CD4-positive, alpha-beta T cell (primary cell): ENCODE data around the gene RXRA. TPM values are rescaled to one million over a fixed set of nuclear protein-coding genes. Genes with fewer than 3 reads are reported as not detected.

Experiments used
- ATAC-seq: fragments of 200-7000 bp; cut with Tn5 transposase; one replicate; pipeline ENCODE4 v1.10.0; 2022; ENCODE audit warnings: mild to moderate bottlenecking; ENCODE audit not compliant: poor library complexity
- CTCF ChIA-PET: fragments of 350-600 bp; sonication (Branson Sonifier 250); formaldehyde crosslinking; loops from one replicate; lab custom pipeline; 2021; ENCODE audit warnings: antibody characterized with exemption, inconsistent platforms; lab: Charles Lee
- POLR2A ChIA-PET: fragments of 350-600 bp; sonication (Branson Sonifier 250); formaldehyde crosslinking; loops from one replicate; lab custom pipeline; 2021; ENCODE audit warnings: antibody characterized with exemption, inconsistent platforms; lab: Charles Lee
- DNase-seq, 14 experiments: peaks; one replicate each; pipeline ENCODE4 v3.0.0-alpha.2; 2013 to 2020; ENCODE audit warnings: mixed read lengths in 2 of 14
- H3K27ac ChIP-seq, 2 donors: one replicate each; pipeline versions ENCODE4 v1.5.1 to v1.7.0; 2013; ENCODE audit warnings: low read length in 2 of 2, low read depth in 1 of 2, mild to moderate bottlenecking in 1 of 2
- H3K27me3 ChIP-seq, 2 experiments: 1 replicate in 1 of 2; 2 replicates in 1 of 2; pipeline versions ENCODE4 v1.6.1 to v1.7.0; 2013; ENCODE audit warnings: low read length in 2 of 2, control low read depth in 1 of 2, mild to moderate bottlenecking in 1 of 2, moderate library complexity in 1 of 2; ENCODE audit not compliant: insufficient read depth in 2 of 2, control insufficient read depth in 1 of 2
- H3K36me3 ChIP-seq: one replicate; pipeline ENCODE4 v1.6.1; 2013; ENCODE audit warnings: low read length, control low read depth; ENCODE audit not compliant: insufficient read depth
- H3K4me1 ChIP-seq: one replicate; pipeline ENCODE4 v1.6.1; 2013; ENCODE audit warnings: low read length, control low read depth; ENCODE audit not compliant: insufficient read depth
- H3K4me3 ChIP-seq: one replicate; pipeline ENCODE4 v1.5.1; 2013; ENCODE audit warnings: mild to moderate bottlenecking, low read length, moderate library complexity
- H3K9me3 ChIP-seq, 2 experiments: 1 replicate in 1 of 2; 2 replicates in 1 of 2; pipeline versions ENCODE4 v1.6.1 to v1.7.0; 2013; ENCODE audit warnings: low read length in 2 of 2, mild to moderate bottlenecking in 2 of 2, control low read depth in 1 of 2, moderate library complexity in 1 of 2; ENCODE audit not compliant: control insufficient read depth in 1 of 2, insufficient read depth in 1 of 2
- H3K27ac Mint-ChIP-seq: one replicate; pipeline ENCODE4 v1.8.0; 2020; ENCODE audit warnings: mixed read lengths
- H3K27me3 Mint-ChIP-seq: one replicate; pipeline ENCODE4 v1.8.0; 2021; ENCODE audit warnings: mixed read lengths
- H3K36me3 Mint-ChIP-seq: one replicate; pipeline ENCODE4 v1.8.0; 2021; ENCODE audit warnings: low read depth, mixed read lengths
- H3K4me1 Mint-ChIP-seq: one replicate; pipeline ENCODE4 v1.8.0; 2021; ENCODE audit warnings: low read depth, mixed read lengths
- H3K4me3 Mint-ChIP-seq: one replicate; pipeline ENCODE4 v1.8.0; 2020; ENCODE audit warnings: mild to moderate bottlenecking, mixed read lengths
- H3K9me3 Mint-ChIP-seq: one replicate; pipeline ENCODE4 v1.8.0; 2020; ENCODE audit warnings: mixed read lengths
- CTCF ChIP-seq: fragments of 200-600 bp; IDR thresholded peaks from one replicate; pipeline ENCODE4 v1.8.0; 2022; ENCODE audit warnings: antibody characterized with exemption, mild to moderate bottlenecking
- intact Hi-C, 2 experiments: fragments of 100-400 bp; cut with DNase I in 1 of 2; cut with micrococcal nuclease in 1 of 2; formaldehyde crosslinking; loops; one replicate each; pipeline versions ENCODE4 v1.15.1 to v1.9.0; 2023 to 2025; cut with DNase I, micrococcal nuclease
- total RNA-seq, 174 experiments: library from RNA in 2 of 174; stranded (reverse) in 2 of 174; gene quantifications; one replicate each; pipeline ENCODE4 v1.2.3 and lab custom pipeline; 2021 to 2026

RXRA gene
- total RNA-seq, 2 experiments from 2014 or later: 7.3 to 8.4 TPM

- peak overlapping the region; percentile 70 for H3K4me3 Mint-ChIP-seq
- CTCF ChIA-PET: interaction anchor here (1.0 kb wide), 1 partner anchor 156 kb away, joined by 4 read pairs; no protein-coding TSS in a partner anchor
- no peaks in the 10 kb centered on the region for H3K9me3 Mint-ChIP-seq
- Histone ChIP-seq H3K9me3 (no peaks in the 10 kb centered on the region), H3K4me3 (peak overlapping the region; percentile 54), H3K27ac (no peak overlapping the region), H3K27me3 (no peaks in the 10 kb centered on the region), H3K36me3 (no peaks in the 10 kb centered on the region), H3K4me1 (peaks cover 25% of the 10 kb centered on the region)
- no peak for TF ChIP-seq CTCF
- no peak for ATAC-seq
- no peaks in the 10 kb centered on the region for H3K36me3 Mint-ChIP-seq
- DNase-seq: peak in 3 of 14 experiments; percentile 9 to 49 (median 40)
- intact Hi-C loops: loop anchor here in 1 of 2 experiments (2.0 to 10.0 kb wide), 5 partner anchors 65 to 1178 kb away; partner anchors contain the start of genes BRD3OS, MRPS2 and RNU6ATAC
- peaks cover 8% of the 10 kb centered on the region for H3K4me1 Mint-ChIP-seq
- POLR2A ChIA-PET: interaction anchor here (0.8 kb wide), 1 partner anchor 64 kb away, joined by 3 read pairs; no protein-coding TSS in a partner anchor
- peak overlapping the region; percentile 20 for H3K27ac Mint-ChIP-seq
- H3K27me3 Mint-ChIP-seq: no peaks in the 10 kb centered on the region
Observed at GRCh38 chr9:134326724-134327601, 708 bp downstream of the RXRA start.

GRCh38 chr9:134327671-134328231 lies 1.5 kb downstream of the RXRA start:
- Histone ChIP-seq H3K4me3 (peak overlapping the region; percentile 54), H3K27ac (no peak overlapping the region), H3K36me3 (no peaks in the 10 kb centered on the region), H3K4me1 (peaks cover 25% of the 10 kb centered on the region), H3K27me3 (no peaks in the 10 kb centered on the region), H3K9me3 (no peaks in the 10 kb centered on the region)
- Mint-ChIP-seq H3K9me3 (no peaks in the 10 kb centered on the region), H3K4me1 (peaks cover 8% of the 10 kb centered on the region), H3K36me3 (no peaks in the 10 kb centered on the region), H3K4me3 (peak overlapping the region; percentile 70), H3K27ac (no peak overlapping the region), H3K27me3 (no peaks in the 10 kb centered on the region)
- ChIA-PET POLR2A (interaction anchor here (0.8 kb wide), 1 partner anchor 63 kb away, joined by 3 read pairs; no protein-coding TSS in a partner anchor), CTCF (interaction anchor here (1.0 to 1.1 kb wide), 2 partner anchors 116 to 157 kb away, joined by 3 to 4 read pairs; no protein-coding TSS in a partner anchor)
- TF ChIP-seq CTCF: no peak
- ATAC-seq: no peak
- intact Hi-C loops: loop anchor here in 1 of 2 experiments (2.0 to 10.0 kb wide), 6 partner anchors 65 to 1177 kb away; partner anchors contain the start of genes BRD3OS, MRPS2 and RNU6ATAC
- DNase-seq: no peak

- ChIA-PET CTCF (interaction anchor here (1.1 kb wide), 1 partner anchor 115 kb away, joined by 3 read pairs; no protein-coding TSS in a partner anchor), POLR2A (no interaction called here)
- no peaks in the 10 kb centered on the region for H3K9me3 ChIP-seq
- no peaks in the 10 kb centered on the region for H3K36me3 ChIP-seq
- H3K27me3 ChIP-seq: no peaks in the 10 kb centered on the region
- TF ChIP-seq CTCF: no peak
- intact Hi-C loops: loop anchor here in 1 of 2 experiments (2.0 to 10.0 kb wide), 5 partner anchors 64 to 1176 kb away; partner anchors contain the start of genes BRD3OS and MRPS2
- H3K4me1 ChIP-seq: peaks cover 25% of the 10 kb centered on the region
- H3K4me3 ChIP-seq: no peak overlapping the region
- Mint-ChIP-seq H3K4me1 (peaks cover 8% of the 10 kb centered on the region), H3K4me3 (peak overlapping the region; percentile 70), H3K27ac (no peak overlapping the region), H3K9me3 (no peaks in the 10 kb centered on the region), H3K36me3 (no peaks in the 10 kb centered on the region), H3K27me3 (no peaks in the 10 kb centered on the region)
- DNase-seq: no peak
- no peak for ATAC-seq
- no peak overlapping the region for H3K27ac ChIP-seq
Observed at GRCh38 chr9:134328341-134328840, 2.1 kb downstream of the RXRA start.
